NCI-H748 treated with DMSO at 0.1 percent for 48 hours (cell line): ENCODE data around the gene TMEM167A.

Experiments
- DNase-seq: peaks from one replicate; lab custom pipeline; 2025; lab: John Stamatoyannopoulos, UW

Gene TMEM167A

GRCh38 chr5:83035373-83036100, 41.7 kb downstream of the TMEM167A start:
- DNase-seq, result no peak

DNA sequence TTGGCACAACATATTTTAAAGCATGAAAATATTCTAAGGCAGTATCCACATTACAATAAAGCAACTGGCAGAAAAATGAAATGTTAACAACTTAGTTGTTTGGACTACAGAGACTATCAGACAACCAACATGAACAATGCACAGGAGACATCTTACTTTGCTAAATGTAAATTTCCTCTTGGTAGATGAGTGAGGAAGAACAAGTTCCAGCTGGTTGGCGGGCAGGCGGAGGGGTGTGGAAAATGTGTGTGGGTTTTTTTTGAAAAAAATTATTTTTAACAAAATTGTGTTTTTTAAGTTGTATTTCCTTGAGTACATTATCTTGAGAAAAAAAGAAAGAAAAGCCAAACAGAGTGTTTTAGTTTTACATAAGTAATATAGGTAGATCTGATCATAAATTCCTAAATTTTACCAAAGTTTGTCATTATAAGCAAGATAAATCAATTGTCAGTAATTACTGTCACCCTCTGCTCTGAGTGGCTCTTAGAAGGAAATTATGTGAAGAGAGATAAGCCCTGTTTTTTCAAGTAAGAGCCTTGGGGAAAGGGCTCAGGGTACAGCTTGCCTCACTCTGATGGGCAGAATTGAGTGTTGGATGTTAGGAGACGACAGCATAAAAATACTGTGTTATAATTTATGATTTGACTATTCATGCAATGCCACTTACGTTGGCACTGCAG, 42.5 kb downstream of the TMEM167A start:
- DNase-seq, result no peak

GRCh38 chr5:83034036-83034435, 43.2 kb downstream of the TMEM167A start:
- DNase-seq, result peak; percentile 70

GRCh38 chr5:83031381-83031780, 45.8 kb downstream of the TMEM167A start:
- no peak for DNase-seq

- DNase-seq, result no peak
Observed at GRCh38 chr5:83029912-83030311, 47.3 kb downstream of the TMEM167A start.

DNA sequence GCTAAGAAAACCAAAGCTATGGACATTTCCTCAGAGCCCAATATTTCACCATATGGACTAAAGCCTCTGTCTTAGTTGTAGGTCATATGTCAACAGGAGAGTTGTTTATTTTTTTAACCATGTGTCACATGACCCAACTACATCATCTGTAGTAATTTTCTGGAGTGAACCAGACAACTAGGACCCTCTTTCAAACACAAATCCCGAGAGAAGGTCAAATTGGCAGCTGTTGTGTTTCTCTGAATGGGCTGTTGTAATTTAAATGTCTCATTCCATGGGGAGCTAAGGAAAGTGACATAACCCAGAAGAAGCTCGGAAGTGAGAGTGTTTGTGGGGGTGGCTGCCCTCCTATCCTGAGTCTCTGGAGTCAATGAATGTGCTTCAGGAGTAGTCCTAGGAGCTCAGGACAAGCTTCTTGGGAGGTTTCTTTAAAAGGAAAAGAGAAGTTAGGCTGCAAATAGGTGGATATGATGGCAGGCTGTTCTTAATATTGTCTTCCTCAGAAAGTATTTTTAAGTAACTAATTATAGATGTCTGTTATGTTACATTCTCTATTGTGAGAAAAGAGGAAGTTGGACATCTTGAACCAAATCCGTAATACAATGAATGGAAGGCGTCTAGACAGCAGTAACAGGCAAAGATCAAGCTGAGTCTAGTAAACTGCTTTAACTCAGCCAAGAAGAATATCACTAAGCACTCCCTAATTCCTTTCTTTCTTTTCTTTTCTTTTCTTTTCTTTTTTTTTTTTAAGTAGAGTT, 50.1 kb downstream of the TMEM167A start:
- no peak for DNase-seq

- no peak for DNase-seq
Observed at GRCh38 chr5:83026516-83026915, 50.7 kb downstream of the TMEM167A start.

- DNase-seq, result no peak
Observed at GRCh38 chr5:83025690-83026478, 51.3 kb downstream of the TMEM167A start.

GRCh38 chr5:83022334-83022733, 54.9 kb downstream of the TMEM167A start:
- DNase-seq, result no peak

GRCh38 chr5:83015676-83016075, 61.5 kb downstream of the TMEM167A start:
- DNase-seq, result no peak

DNA sequence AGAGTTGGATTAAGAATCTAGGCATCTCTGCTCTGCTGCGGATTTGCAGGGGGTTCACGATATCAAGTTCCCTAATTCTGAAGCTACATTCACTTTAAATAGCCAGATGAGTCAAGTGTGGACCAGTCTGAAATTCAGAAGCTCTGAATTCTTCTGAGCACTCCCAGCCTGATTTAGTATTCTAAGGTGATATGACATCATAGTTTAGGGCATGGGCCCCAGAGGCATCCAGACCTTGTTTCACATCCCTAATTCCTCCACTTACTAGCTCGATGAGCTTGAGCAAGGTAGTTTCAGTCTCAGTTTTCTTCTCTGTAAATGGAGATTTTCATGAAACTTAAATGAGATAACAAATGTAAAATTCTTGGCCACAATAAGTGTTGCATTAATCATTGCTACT, 65.2 kb downstream of the TMEM167A start:
- no peak for DNase-seq

DNA sequence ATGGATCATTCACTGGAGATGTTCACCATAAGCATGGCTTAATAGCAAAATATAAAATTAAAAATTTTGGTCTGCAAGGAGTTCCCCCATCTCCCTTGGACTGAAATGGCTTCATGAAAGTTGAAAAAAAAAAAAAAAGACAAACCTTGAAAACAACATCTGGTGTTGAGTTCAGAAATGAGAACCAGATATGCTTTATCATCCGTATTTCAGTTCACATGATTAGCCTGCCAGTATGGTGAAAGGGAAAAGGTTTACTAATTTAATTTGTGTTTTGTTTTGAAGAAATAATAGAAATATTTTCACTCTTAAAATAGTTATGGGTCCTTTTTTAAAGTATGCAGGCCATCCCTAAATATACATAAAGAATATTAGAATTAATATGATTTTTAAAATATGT, 67.8 kb downstream of the TMEM167A start:
- DNase-seq, result no peak

GRCh38 chr5:83007755-83008154, 69.4 kb downstream of the TMEM167A start:
- DNase-seq, result no peak

DNA sequence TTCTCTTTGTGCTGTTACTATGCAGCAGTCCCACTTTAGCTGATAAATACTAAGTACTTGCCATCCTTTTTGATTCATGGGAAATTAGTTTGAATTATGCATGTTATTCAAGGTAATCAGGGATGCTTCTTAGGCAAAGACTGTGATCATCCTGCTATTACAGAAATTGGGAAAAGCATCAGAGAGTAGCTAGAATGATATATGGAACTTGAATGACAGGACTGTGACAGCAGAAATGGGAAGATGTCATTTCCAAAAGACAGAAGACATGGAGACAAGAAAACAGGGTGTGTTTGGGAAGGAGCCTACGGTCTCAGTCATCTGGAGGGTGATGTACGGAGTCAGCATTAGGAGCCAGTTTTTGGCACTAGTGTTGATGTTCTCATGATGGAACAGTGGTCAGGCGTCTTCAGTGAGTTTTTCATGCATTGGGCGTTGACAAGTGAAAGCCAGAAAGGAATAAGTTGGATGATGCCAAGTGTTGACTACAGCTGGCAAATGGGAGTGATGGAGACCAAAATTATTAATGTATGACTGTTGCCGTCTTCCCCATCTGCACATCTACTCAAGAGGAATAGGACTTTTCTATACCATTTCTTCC, 70.4 kb downstream of the TMEM167A start:
- no peak for DNase-seq

DNA sequence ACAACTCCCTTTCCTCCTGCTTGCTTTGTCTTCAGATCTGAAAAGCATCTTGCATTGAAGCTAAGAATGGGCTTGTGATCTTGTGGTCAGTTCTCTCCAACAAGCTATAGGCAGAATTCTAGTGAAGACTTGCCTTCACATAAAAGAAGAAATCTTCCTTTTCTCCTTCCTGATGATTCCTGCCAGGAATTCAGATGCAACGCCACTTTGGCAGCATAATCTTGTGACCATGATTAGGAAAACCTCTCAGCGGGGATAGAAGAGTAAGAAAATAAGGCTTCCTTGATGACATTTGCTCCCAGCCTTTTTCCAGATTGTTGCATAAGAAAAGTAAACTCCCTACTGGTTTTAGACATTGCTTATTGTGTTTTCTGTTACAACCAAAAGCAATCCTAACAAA, 73.4 kb downstream of the TMEM167A start:
- DNase-seq, result no peak
